Heart left ventricle (tissue), 16 donors: ENCODE results near the gene BEST4. TPM values are rescaled to one million over a fixed set of nuclear protein-coding genes. Genes with fewer than 3 reads are reported as not detected.
A peak's percentile ranks its signal among the peaks of the same experiment; 100 is the strongest.

ENCODE experiments used
- ATAC-seq, 4 donors: fragments of 200-7000 bp; cut with Tn5 transposase; one replicate each; pipeline ENCODE4 v1.9.1; 2020 to 2022; ENCODE audit warnings: moderate library complexity in 4 of 4, mild to moderate bottlenecking in 3 of 4, moderate number of reproducible peaks in 1 of 4
- DNase-seq, 5 donors: peaks; one replicate each; pipeline ENCODE4 v3.0.0-alpha.2; 2020
- H3K27ac ChIP-seq, 12 donors: fragments of 200-600 bp; sonication (generic) in 4 of 12; one replicate each; pipeline versions ENCODE4 v1.5.0 to v1.8.0; 2016 to 2022; ENCODE audit warnings: mild to moderate bottlenecking in 2 of 12
- H3K27me3 ChIP-seq, 9 donors: fragments of 200-600 bp; sonication (generic) in 2 of 9; one replicate each; pipeline versions ENCODE4 v1.5.1 to v1.8.0; 2016 to 2022; ENCODE audit warnings: mild to moderate bottlenecking in 3 of 9
- H3K36me3 ChIP-seq, 9 donors: fragments of 200-600 bp; sonication (generic) in 2 of 9; one replicate each; pipeline versions ENCODE4 v1.5.0 to v1.8.0; 2018 to 2022; ENCODE audit warnings: mild to moderate bottlenecking in 2 of 9
- H3K4me1 ChIP-seq, 12 donors: fragments of 200-600 bp; sonication (generic) in 4 of 12; one replicate each; pipeline versions ENCODE4 v1.5.0 to v1.8.0; 2016 to 2022; ENCODE audit warnings: mild to moderate bottlenecking in 3 of 12
- H3K4me3 ChIP-seq, 12 donors: fragments of 200-600 bp; sonication (generic) in 4 of 12; one replicate each; pipeline versions ENCODE4 v1.5.0 to v1.8.0; 2017 to 2022; ENCODE audit warnings: mild to moderate bottlenecking in 9 of 12, moderate library complexity in 4 of 12
- H3K9me3 ChIP-seq, 12 donors: fragments of 200-600 bp; sonication (generic) in 4 of 12; one replicate each; pipeline versions ENCODE4 v1.5.0 to v1.8.0; 2016 to 2022; ENCODE audit warnings: mild to moderate bottlenecking in 1 of 12
- POLR2A ChIP-seq, 2 donors: fragments of 450-650 bp; IDR thresholded peaks; one replicate each; pipeline ENCODE4 v1.6.1; 2017; ENCODE audit warnings: antibody characterized with exemption in 2 of 2, mild to moderate bottlenecking in 2 of 2, moderate library complexity in 2 of 2
- WGBS, 4 donors: extraction: QIAGEN DNeasy Blood & Tissue Kit in 2 of 4; methylation state at CpG; one replicate each; pipeline versions ENCODE4 v1.1.5 to v1.1.7; 2013 to 2018; 5-methylcytosine and 5-hydroxymethylcytosine counted together
- intact Hi-C, 10 donors: fragments of 100-400 bp; cut with DNase I; formaldehyde crosslinking; loops; one replicate each; pipeline versions ENCODE4 v1.11.1 to v1.14.2; 2022
- polyA plus RNA-seq, 2 donors: library from polyadenylated mRNA; stranded (reverse); fragments of 200-250 nt; gene quantifications; one replicate each; pipeline ENCODE4 v1.2.3, GENCODE V29; 2013
- total RNA-seq, 9 donors: library from RNA; depleted of rRNA in 2 of 9; stranded (reverse); fragments of >200 nt in 2 of 9; fragmentation: NEBNext Ultra II Directional in 3 of 9; extraction: Animal tissue kit (Norgen Biotek cat#: 25700) in 3 of 9; gene quantifications; one replicate each; pipeline versions ENCODE4 v1.1.0 to v1.2.4, GENCODE V29; 2016 to 2023
- TF ChIP-seq, protein P1 (sequence below), 12 donors: fragments of 200-600 bp; sonication (generic) in 4 of 12; IDR thresholded peaks; one replicate each; pipeline versions ENCODE4 v1.5.0 to v1.8.0; 2018 to 2022; ENCODE audit warnings: antibody characterized with exemption in 12 of 12, mild to moderate bottlenecking in 5 of 12
- donor health status: ischemic (EF 13 %, LVEDD 7.1; RV severe dilation, severe dysfunction).
- donor health status: healthy with polysubstance abuse.
- donor health status: DM: no; HTN: yes; CAD: no.
- donor health status: DM: no; HTN: no; CAD: no.
- donor health status: ischemic (EF 25% LVEDD 6.9; RV normal size, moderate dysfunction).
- donor health status: ischemic (EF 25% LVEDD 5.7; RV mildly dilated, moderate dysfunction).
- donor health status: healthy.
- donor health status: DM: yes; HTN: yes; CAD: no.
- donor health status: ischemic (EF 35%, LVEDD 5.7; RV mildly dilated, moderate dysfunction).
- donor health status: nonischemic (EF 11% LVEDD 7.7; RV severe dilation, severe dysfunction).
- donor health status: DM: yes; HTN: yes; CAD: no.
- donor health status: PGD.
- donor health status: ischemic (EF 29% LVEDD 5.4; RV normal size, mild dysfunction).
- donor health status: nonischemic (EF 23%, LVEDD 6.1; RV moderate dilation, normal function).

The BEST4 gene
- total and polyA plus RNA-seq, 11 donors = 0.06 to 0.32 (median 0.11) TPM; not detected in 6

DNA sequence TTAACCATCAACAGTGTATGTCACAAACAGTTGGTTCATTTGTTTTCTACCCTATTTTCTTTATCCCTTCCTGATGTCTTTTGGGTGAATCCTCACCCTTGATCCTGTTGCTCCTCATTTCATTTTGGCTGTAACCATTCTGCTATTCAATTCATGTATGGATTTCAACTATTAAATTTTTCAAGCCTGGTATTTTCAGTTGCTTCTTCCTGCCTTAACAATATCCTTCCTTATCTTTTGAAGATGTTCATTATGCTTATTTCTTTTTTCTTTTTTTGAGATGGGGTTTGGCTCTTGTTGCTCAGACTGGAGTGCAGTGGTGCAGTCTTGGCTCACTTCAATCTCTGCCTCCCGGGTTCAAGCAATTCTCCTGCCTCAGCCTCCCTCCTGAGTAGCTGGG is 54.2 kb downstream of the BEST4 start:
- TF ChIP-seq, protein P1, sequence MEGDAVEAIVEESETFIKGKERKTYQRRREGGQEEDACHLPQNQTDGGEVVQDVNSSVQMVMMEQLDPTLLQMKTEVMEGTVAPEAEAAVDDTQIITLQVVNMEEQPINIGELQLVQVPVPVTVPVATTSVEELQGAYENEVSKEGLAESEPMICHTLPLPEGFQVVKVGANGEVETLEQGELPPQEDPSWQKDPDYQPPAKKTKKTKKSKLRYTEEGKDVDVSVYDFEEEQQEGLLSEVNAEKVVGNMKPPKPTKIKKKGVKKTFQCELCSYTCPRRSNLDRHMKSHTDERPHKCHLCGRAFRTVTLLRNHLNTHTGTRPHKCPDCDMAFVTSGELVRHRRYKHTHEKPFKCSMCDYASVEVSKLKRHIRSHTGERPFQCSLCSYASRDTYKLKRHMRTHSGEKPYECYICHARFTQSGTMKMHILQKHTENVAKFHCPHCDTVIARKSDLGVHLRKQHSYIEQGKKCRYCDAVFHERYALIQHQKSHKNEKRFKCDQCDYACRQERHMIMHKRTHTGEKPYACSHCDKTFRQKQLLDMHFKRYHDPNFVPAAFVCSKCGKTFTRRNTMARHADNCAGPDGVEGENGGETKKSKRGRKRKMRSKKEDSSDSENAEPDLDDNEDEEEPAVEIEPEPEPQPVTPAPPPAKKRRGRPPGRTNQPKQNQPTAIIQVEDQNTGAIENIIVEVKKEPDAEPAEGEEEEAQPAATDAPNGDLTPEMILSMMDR (IDR thresholded peaks at IDR 0.05) = no peak
- TF ChIP-seq POLR2A (IDR thresholded peaks at IDR 0.05) = no peak
- Histone ChIP-seq H3K9me3 (no peaks in the 10 kb centered on the region), H3K4me3 (no peak overlapping the region), H3K36me3 (no peaks in the 10 kb centered on the region), H3K4me1 (peaks cover 0 to 30% (median 9%) of the 10 kb centered on the region in 12 donors), H3K27me3 (no peaks in the 10 kb centered on the region), H3K27ac (peak overlapping the region in 2 of 12 donors; percentile 22 to 54)
- intact Hi-C loops = loop anchor here in 6 of 10 donors (2.0 to 10.0 kb wide), 9 partner anchors 41 to 771 kb away; partner anchors contain the start of genes HECTD3 (in 2 of the 6), RPS8 (in 2 of the 6), UROD (in 2 of the 6) and ARMH1 (in 1 of the 6)
- ATAC-seq (no peak), DNase-seq (no peak)
- 75 to 87% (median 80%) methylated on average over 1 of the region's 1 CpG for WGBS, 4 donors

Other genes with a start within 250 kb of the BEST4 start
- 10 to 100 TPM in 6 of 9 donors, 1 to 10 TPM in 3; 8.5 to 18.1 (median 12.5) TPM for gene TMEM53, start 113.7 kb downstream of the BEST4 start, total RNA-seq
- 10 to 100 TPM in 1 of 2 donors, 1 to 10 TPM in 1; 8.6 to 20.0 TPM for gene TMEM53, start 113.7 kb downstream of the BEST4 start, polyA plus RNA-seq
- gene ARMH1, start 113.5 kb downstream of the BEST4 start, total RNA-seq = 1 to 10 TPM in 2 of 9 donors, under 1 TPM in 4, not detected in 3; 0.33 to 9.9 (median 0.64) TPM
- gene ARMH1, start 113.5 kb downstream of the BEST4 start, polyA plus RNA-seq = under 1 TPM; 0.62 to 0.88 TPM
- gene RNU5D-1, start 57.0 kb downstream of the BEST4 start, total RNA-seq = not detected
- gene RNU5D-1, start 57.0 kb downstream of the BEST4 start, polyA plus RNA-seq = not detected
- 1 to 10 TPM in 5 of 9 donors, under 1 TPM in 4; 0.25 to 7.0 (median 1.2) TPM for gene KIF2C, start 48.3 kb downstream of the BEST4 start, total RNA-seq
- gene KIF2C, start 48.3 kb downstream of the BEST4 start, polyA plus RNA-seq = under 1 TPM; 0.34 to 0.68 TPM
- gene RPS8, start 12.6 kb downstream of the BEST4 start, total RNA-seq = 1,000 to 10,000 TPM in 3 of 9 donors, 100 to 1,000 TPM in 6; 576 to 1,019 (median 853) TPM
- 1,000 to 10,000 TPM; 1,199 to 1,848 TPM for gene RPS8, start 12.6 kb downstream of the BEST4 start, polyA plus RNA-seq
- 10 to 100 TPM in 2 of 9 donors, 1 to 10 TPM in 7; 4.5 to 17.9 (median 6.6) TPM for gene PLK3, start 12.2 kb upstream of the BEST4 start, total RNA-seq
- gene PLK3, start 12.2 kb upstream of the BEST4 start, polyA plus RNA-seq = 1 to 10 TPM; 5.8 to 6.9 TPM
- 1 to 10 TPM in 3 of 9 donors, under 1 TPM in 5, not detected in 1; 0.54 to 1.0 (median 0.82) TPM for gene DYNLT4, start 19.2 kb upstream of the BEST4 start, total RNA-seq
- 1 to 10 TPM in 1 of 2 donors, under 1 TPM in 1; 0.36 to 1.7 TPM for gene DYNLT4, start 19.2 kb upstream of the BEST4 start, polyA plus RNA-seq
- 1 to 10 TPM in 8 of 9 donors, under 1 TPM in 1; 0.56 to 7.4 (median 2.8) TPM for gene BTBD19, start 20.4 kb upstream of the BEST4 start, total RNA-seq
- 1 to 10 TPM; 2.6 to 6.2 TPM for gene BTBD19, start 20.4 kb upstream of the BEST4 start, polyA plus RNA-seq
- gene PTCH2, start 55.1 kb upstream of the BEST4 start, total RNA-seq = under 1 TPM in 8 of 9 donors, not detected in 1; 0.21 to 0.85 (median 0.41) TPM
- under 1 TPM; 0.19 to 0.27 TPM for gene PTCH2, start 55.1 kb upstream of the BEST4 start, polyA plus RNA-seq
- 10 to 100 TPM; 27.5 to 48.8 (median 37.7) TPM for gene EIF2B3, start 198.4 kb upstream of the BEST4 start, total RNA-seq
- 10 to 100 TPM; 33.3 to 50.6 TPM for gene EIF2B3, start 198.4 kb upstream of the BEST4 start, polyA plus RNA-seq
- 10 to 100 TPM; 17.6 to 34.3 (median 22.8) TPM for gene HECTD3, start 223.2 kb upstream of the BEST4 start, total RNA-seq
- 10 to 100 TPM; 18.9 to 30.1 TPM for gene HECTD3, start 223.2 kb upstream of the BEST4 start, polyA plus RNA-seq
- gene UROD, start 224.1 kb upstream of the BEST4 start, total RNA-seq = 10 to 100 TPM; 58.2 to 95.8 (median 78.4) TPM
- gene UROD, start 224.1 kb upstream of the BEST4 start, polyA plus RNA-seq = 10 to 100 TPM; 80.6 to 89.3 TPM